ENCODE measurements around the gene AKAP12.

Gene AKAP12, protein sequence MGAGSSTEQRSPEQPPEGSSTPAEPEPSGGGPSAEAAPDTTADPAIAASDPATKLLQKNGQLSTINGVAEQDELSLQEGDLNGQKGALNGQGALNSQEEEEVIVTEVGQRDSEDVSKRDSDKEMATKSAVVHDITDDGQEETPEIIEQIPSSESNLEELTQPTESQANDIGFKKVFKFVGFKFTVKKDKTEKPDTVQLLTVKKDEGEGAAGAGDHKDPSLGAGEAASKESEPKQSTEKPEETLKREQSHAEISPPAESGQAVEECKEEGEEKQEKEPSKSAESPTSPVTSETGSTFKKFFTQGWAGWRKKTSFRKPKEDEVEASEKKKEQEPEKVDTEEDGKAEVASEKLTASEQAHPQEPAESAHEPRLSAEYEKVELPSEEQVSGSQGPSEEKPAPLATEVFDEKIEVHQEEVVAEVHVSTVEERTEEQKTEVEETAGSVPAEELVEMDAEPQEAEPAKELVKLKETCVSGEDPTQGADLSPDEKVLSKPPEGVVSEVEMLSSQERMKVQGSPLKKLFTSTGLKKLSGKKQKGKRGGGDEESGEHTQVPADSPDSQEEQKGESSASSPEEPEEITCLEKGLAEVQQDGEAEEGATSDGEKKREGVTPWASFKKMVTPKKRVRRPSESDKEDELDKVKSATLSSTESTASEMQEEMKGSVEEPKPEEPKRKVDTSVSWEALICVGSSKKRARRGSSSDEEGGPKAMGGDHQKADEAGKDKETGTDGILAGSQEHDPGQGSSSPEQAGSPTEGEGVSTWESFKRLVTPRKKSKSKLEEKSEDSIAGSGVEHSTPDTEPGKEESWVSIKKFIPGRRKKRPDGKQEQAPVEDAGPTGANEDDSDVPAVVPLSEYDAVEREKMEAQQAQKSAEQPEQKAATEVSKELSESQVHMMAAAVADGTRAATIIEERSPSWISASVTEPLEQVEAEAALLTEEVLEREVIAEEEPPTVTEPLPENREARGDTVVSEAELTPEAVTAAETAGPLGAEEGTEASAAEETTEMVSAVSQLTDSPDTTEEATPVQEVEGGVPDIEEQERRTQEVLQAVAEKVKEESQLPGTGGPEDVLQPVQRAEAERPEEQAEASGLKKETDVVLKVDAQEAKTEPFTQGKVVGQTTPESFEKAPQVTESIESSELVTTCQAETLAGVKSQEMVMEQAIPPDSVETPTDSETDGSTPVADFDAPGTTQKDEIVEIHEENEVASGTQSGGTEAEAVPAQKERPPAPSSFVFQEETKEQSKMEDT (N-terminal part only)
- long read RNA-seq, donor 1, full-length matches to known transcripts, result 2 of 122 reads
- long read RNA-seq, donor 1, partial matches to known transcripts, result 120 of 122 reads
- long read RNA-seq, donor 1, other reads (novel, unspliced or antisense), result 0 of 122 reads
- long read RNA-seq, donor 2, full-length matches to known transcripts, result 1 of 38 reads
- long read RNA-seq, donor 2, partial matches to known transcripts, result 37 of 38 reads
- long read RNA-seq, donor 2, other reads (novel, unspliced or antisense), result 0 of 38 reads
- long read RNA-seq, donor 3, full-length matches to known transcripts, result 1 of 77 reads
- long read RNA-seq, donor 3, partial matches to known transcripts, result 76 of 77 reads
- long read RNA-seq, donor 3, other reads (novel, unspliced or antisense), result 0 of 77 reads
- long read RNA-seq, donor 4, full-length matches to known transcripts, result 1 of 120 reads
- long read RNA-seq, donor 4, partial matches to known transcripts, result 119 of 120 reads
- long read RNA-seq, donor 4, other reads (novel, unspliced or antisense), result 0 of 120 reads
- long read RNA-seq, donor 5, full-length matches to known transcripts, result 4 of 104 reads
- long read RNA-seq, donor 5, partial matches to known transcripts, result 100 of 104 reads
- long read RNA-seq, donor 5, other reads (novel, unspliced or antisense), result 0 of 104 reads
- long read RNA-seq, donor 6, full-length matches to known transcripts, result 1 of 139 reads
- long read RNA-seq, donor 6, partial matches to known transcripts, result 138 of 139 reads
- long read RNA-seq, donor 6, other reads (novel, unspliced or antisense), result 0 of 139 reads
- long read RNA-seq, donor 7, partial matches to known transcripts, result 108 of 108 reads
- long read RNA-seq, donor 7, other reads (novel, unspliced or antisense), result 0 of 108 reads
- long read RNA-seq, donor 8, full-length matches to known transcripts, result 2 of 102 reads
- long read RNA-seq, donor 8, partial matches to known transcripts, result 100 of 102 reads
- long read RNA-seq, donor 8, other reads (novel, unspliced or antisense), result 0 of 102 reads

DNA sequence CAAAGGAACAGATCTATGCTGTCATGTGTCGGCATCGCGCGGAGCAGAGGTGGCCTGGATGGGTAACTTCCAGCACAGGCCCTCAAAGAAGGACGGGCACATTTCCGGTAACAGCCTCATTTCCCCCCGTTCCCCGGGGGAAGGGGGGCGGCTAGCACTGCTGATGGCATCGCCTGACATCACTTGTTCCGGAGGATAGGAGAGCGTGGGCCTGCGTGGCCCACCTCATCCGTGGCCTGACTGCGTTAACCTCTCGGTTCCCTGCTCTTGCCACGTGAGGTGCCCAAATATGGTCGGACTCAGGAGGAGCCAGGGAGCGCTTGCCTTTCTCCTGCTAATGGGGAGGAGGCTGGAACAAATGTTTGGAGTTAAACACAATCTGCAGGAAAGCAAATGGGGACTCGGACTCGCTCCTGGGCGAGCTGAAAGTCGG is at the start of gene AKAP12:
Gene AKAP12 (plus strand): TSS at position 365 of the 433 bp plus-strand sequence. CDS start 596 bp downstream, outside the sequence.
- no peak for DNase-seq

DNA sequence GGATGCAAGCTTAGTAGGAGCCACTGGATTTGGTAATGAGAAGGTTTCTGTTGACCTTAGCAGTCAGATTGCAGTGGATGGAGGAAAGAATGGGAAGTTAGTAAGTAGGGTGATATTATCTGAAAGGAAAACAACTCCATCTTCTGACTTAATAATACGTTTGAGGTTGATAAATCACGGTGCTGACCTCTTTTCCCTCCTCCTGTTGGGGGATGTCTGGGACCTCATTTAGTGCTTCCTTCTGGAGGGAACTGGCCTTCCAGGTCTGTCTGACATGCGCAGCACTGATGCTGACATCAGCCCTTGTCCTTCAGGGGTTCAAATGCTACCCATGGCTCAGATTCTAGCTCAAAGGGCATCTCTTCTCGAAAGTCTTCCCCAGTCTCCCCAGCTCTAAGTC is 48.2 kb upstream of the AKAP12 start:
- no peak for DNase-seq

- DNase-seq, result no peak
Measured at GRCh38 chr6:151196555-151196954, 43.2 kb upstream of the AKAP12 start.

- no peak for DNase-seq
Measured at GRCh38 chr6:151197556-151197955, 42.2 kb upstream of the AKAP12 start.

DNA sequence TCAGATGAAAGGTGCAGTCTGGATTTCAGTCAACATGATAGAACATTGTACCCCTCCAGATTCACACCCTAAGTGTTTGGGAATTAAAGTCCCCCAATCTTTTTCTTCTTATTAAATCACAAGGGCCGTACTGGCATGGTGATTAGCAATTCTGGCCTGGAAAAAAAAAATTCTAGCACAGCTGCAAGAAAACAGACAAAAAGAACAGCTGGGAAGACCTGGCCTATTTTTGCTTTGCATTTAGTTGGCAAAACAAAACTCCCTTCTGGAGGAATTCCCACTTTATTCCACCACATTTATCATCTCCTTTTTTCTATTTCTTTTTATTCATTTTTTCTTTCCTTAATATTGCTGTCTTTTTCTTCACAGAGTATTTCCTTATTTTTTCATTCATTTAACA is 39.8 kb upstream of the AKAP12 start:
- no peak for DNase-seq

- no peak for DNase-seq
Measured at GRCh38 chr6:151205721-151206600, 33.8 kb upstream of the AKAP12 start.

DNA sequence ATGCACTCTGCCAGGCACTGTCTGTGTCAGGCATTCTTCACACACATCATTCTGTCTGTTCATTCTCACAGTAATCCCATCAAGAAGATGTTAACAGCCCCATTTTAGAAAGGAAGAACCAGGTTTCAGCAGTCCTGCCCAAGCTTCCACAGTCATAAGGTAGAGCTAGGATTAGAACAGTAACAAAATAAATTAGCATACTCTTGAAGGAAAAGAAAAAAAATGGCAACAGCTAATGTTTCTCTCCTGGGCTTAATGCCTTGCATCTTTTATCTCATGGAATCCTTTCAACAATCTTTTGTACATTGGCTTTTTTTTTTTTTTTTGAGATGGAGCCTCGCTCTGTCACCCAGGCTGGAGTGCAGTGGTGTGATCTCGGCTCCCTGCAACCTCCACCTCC is 32.1 kb upstream of the AKAP12 start:
- DNase-seq, result no peak

GRCh38 chr6:151209071-151209831 is 30.5 kb upstream of the AKAP12 start:
- DNase-seq, result peak; percentile 37

- DNase-seq, result no peak
Measured at GRCh38 chr6:151211075-151211474, 28.7 kb upstream of the AKAP12 start.

GRCh38 chr6:151213352-151213751 is 26.4 kb upstream of the AKAP12 start:
- DNase-seq, result no peak

- no peak for DNase-seq
Measured at GRCh38 chr6:151215999-151216398, 23.8 kb upstream of the AKAP12 start.

DNA sequence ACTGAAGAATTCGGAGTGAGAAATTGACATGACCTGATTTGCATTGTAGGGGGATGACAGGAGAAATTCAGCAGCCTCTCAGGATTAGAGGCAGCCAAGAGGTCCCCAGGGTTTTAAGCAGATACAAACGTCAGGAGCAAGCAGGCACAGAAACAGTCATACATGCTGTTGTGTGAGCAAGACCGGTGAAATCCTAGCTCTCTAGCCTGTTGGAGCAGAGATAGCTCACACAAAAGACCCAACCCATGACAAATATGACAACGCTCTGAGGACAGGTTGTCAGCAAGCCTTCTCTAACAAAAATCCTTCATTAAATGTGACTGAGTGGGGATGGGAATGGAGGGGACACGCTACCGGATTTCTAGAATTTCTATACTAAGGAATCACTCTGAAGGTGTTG is 23.0 kb upstream of the AKAP12 start:
- no peak for DNase-seq

GRCh38 chr6:151219192-151219591 is 20.6 kb upstream of the AKAP12 start:
- no peak for DNase-seq

DNA sequence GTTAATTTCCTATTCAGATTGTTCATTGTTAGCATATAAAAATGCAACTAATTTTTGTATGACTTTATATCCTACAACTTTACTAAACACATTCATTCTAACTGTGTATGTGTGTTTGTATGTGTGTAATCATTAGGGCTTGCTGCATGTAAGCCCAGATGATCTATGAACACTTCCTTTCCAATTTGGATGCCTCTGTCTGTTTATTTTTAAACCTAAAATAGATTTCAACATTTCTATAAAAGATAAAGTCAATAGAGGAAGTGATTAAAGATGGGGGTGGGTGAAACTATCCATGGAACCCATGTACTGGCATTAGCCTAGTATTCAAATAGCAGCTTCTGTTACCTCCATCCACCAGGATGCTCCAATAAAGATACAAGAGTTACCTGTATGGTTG is 15.7 kb upstream of the AKAP12 start:
- DNase-seq, result no peak

GRCh38 chr6:151225919-151226318 is 13.8 kb upstream of the AKAP12 start:
- DNase-seq, result no peak

DNA sequence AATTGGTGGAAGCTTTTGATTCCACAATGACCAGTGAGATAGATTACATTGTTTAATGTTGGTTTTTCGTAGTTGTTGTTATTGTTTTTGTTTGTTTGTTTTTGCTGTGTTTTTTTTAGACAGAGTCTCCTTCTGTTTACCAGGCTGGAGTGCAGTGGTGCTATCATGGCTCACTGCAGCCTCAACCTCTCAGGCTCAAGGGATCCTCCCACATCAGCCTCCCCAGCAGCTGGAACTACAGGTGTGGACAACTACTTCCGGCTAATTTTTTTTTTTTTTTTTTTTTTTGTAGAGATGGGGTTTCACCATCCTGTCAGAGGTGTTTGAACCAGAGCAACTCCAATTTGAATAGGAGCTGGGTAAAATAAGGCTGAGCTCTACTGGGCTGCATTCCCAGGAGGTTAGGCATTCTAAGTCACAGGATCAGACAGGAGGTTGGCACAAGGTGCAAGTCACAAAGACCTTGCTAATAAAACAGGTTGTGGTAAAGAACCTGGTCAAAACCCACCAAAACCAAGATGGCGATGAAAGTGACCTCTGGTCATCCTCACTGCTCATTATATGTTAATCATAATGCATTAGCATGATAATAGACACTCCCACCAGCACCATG is 10.9 kb upstream of the AKAP12 start:
- no peak for DNase-seq

- DNase-seq, result no peak
Measured at GRCh38 chr6:151229401-151230276, 10.1 kb upstream of the AKAP12 start.

Measured in right kidney (tissue), 9 donors.